Trophoblast cell (in vitro differentiated cells and primary cell): ENCODE results near the gene CRADD.

ENCODE experiments used
- DNase-seq, 2 donors: peaks; one replicate each; pipeline ENCODE4 v3.0.0-alpha.2; 2016
- H2AFZ ChIP-seq: 2 replicates; pipeline ENCODE4 v1.6.1; 2013; ENCODE audit warnings: low read length, moderate library complexity, mild to moderate bottlenecking; ENCODE audit not compliant: insufficient read depth, poor library complexity
- H2AK5ac ChIP-seq: 2 replicates; pipeline ENCODE4 v1.6.1; 2013; ENCODE audit warnings: mild to moderate bottlenecking, low read length
- H2BK120ac ChIP-seq: 2 replicates; pipeline ENCODE4 v1.6.1; 2013; ENCODE audit warnings: low read length, mild to moderate bottlenecking, moderate library complexity; ENCODE audit not compliant: insufficient read depth, poor library complexity
- H2BK12ac ChIP-seq: 2 replicates; pipeline ENCODE4 v1.6.1; 2013; ENCODE audit warnings: mild to moderate bottlenecking, low read length, moderate library complexity
- H2BK5ac ChIP-seq: 2 replicates; pipeline ENCODE4 v1.6.1; 2013; ENCODE audit warnings: low read length, low read depth, moderate library complexity, mild to moderate bottlenecking; ENCODE audit not compliant: poor library complexity
- H3K14ac ChIP-seq: 2 replicates; pipeline ENCODE4 v1.6.1; 2013; ENCODE audit warnings: mild to moderate bottlenecking, low read length
- H3K18ac ChIP-seq: 2 replicates; pipeline ENCODE4 v1.6.1; 2013; ENCODE audit warnings: mild to moderate bottlenecking, low read length
- H3K23ac ChIP-seq: 2 replicates; pipeline ENCODE4 v1.6.1; 2013; ENCODE audit warnings: low read length
- H3K27ac ChIP-seq: 2 replicates; pipeline ENCODE4 v1.5.1; 2013; ENCODE audit warnings: low read depth, mild to moderate bottlenecking, inconsistent platforms, low read length, moderate library complexity
- H3K27me3 ChIP-seq: 2 replicates; pipeline ENCODE4 v1.6.1; 2013; ENCODE audit warnings: inconsistent platforms, mild to moderate bottlenecking, low read length, moderate library complexity; ENCODE audit not compliant: insufficient read depth
- H3K36me3 ChIP-seq, 2 experiments: 1 replicate in 1 of 2; 2 replicates in 1 of 2; pipeline ENCODE4 v1.6.1; 2013; ENCODE audit warnings: low read length in 2 of 2, mild to moderate bottlenecking in 2 of 2, moderate library complexity in 1 of 2; ENCODE audit not compliant: insufficient read depth in 2 of 2, control insufficient read depth in 1 of 2
- H3K4ac ChIP-seq: 2 replicates; pipeline ENCODE4 v1.6.1; 2013; ENCODE audit warnings: low read depth, mild to moderate bottlenecking, low read length, moderate library complexity
- H3K4me1 ChIP-seq, 2 experiments: 1 replicate in 1 of 2; 2 replicates in 1 of 2; pipeline ENCODE4 v1.6.1; 2013; ENCODE audit warnings: low read length in 2 of 2, mild to moderate bottlenecking in 2 of 2, moderate library complexity in 1 of 2; ENCODE audit not compliant: insufficient read depth in 2 of 2, control insufficient read depth in 1 of 2
- H3K4me2 ChIP-seq: 2 replicates; pipeline ENCODE4 v1.6.1; 2013; ENCODE audit warnings: inconsistent platforms, mild to moderate bottlenecking, low read length, moderate library complexity
- H3K4me3 ChIP-seq: 2 replicates; pipeline ENCODE4 v1.5.1; 2013; ENCODE audit warnings: mild to moderate bottlenecking, low read depth, low read length, inconsistent platforms
- H3K79me1 ChIP-seq: one replicate; pipeline ENCODE4 v1.6.1; 2013; ENCODE audit warnings: low read length
- H3K79me2 ChIP-seq: 2 replicates; pipeline ENCODE4 v1.6.1; 2013; ENCODE audit warnings: low read length, mild to moderate bottlenecking; ENCODE audit not compliant: control insufficient read depth, insufficient read depth, poor library complexity
- H3K9ac ChIP-seq: 2 replicates; pipeline ENCODE4 v1.6.1; 2013; ENCODE audit warnings: mild to moderate bottlenecking, low read length
- H3K9me3 ChIP-seq: 2 replicates; pipeline ENCODE4 v1.6.1; 2013; ENCODE audit warnings: low read depth, mild to moderate bottlenecking, control low read depth, inconsistent platforms, low read length; ENCODE audit not compliant: insufficient read depth
- H4K12ac ChIP-seq: 2 replicates; pipeline ENCODE4 v1.6.1; 2013; ENCODE audit warnings: low read depth, mild to moderate bottlenecking, low read length, moderate library complexity
- H4K8ac ChIP-seq: 2 replicates; pipeline ENCODE4 v1.6.1; 2013; ENCODE audit warnings: low read depth, mild to moderate bottlenecking, low read length, moderate library complexity
- H4K91ac ChIP-seq: one replicate; pipeline ENCODE4 v1.6.1; 2013; ENCODE audit warnings: low read depth, mild to moderate bottlenecking, low read length, moderate library complexity
- WGBS: extraction: QIAGEN DNeasy Blood & Tissue Kit; methylation state at CpG from one replicate; pipeline ENCODE4 v1.1.7; 2013; ENCODE audit warnings: missing lambda C conversion rate; ENCODE audit not compliant: insufficient read length, insufficient coverage; ENCODE audit errors: extremely low coverage; 5-methylcytosine and 5-hydroxymethylcytosine counted together

The CRADD gene

GRCh38 chr12:93831374-93831773 lies 154.2 kb downstream of the CRADD start:
- Histone ChIP-seq H2AK5ac (no peak overlapping the region), H2BK12ac (no peak overlapping the region), H4K91ac (no peak overlapping the region), H3K9ac (no peak overlapping the region), H3K4me2 (no peak overlapping the region), H3K9me3 (no peaks in the 10 kb centered on the region), H3K4me1 (no peaks in the 10 kb centered on the region), H4K8ac (no peak overlapping the region), H3K79me2 (no peaks in the 10 kb centered on the region), H3K14ac (no peak overlapping the region), H3K27me3 (no peaks in the 10 kb centered on the region), H2BK120ac (no peak overlapping the region), H3K4ac (no peak overlapping the region), H3K18ac (no peak overlapping the region), H4K12ac (no peak overlapping the region), H3K4me3 (no peak overlapping the region), H3K23ac (no peak overlapping the region), H3K27ac (no peak overlapping the region), H2BK5ac (no peak overlapping the region), H3K79me1 (no peaks in the 10 kb centered on the region), H3K36me3 (no peaks in the 10 kb centered on the region), H2AFZ (no peak overlapping the region)
- no CpG with 5 or more reads among the region's 5 CpGs for WGBS
- DNase-seq, result no peak

- no peak overlapping the region for H4K91ac ChIP-seq
- H3K9me3 ChIP-seq, result no peaks in the 10 kb centered on the region
- no CpG with 5 or more reads among the region's 2 CpGs for WGBS
- H2AFZ ChIP-seq, result no peak overlapping the region
- no peaks in the 10 kb centered on the region for H3K79me1 ChIP-seq
- H4K12ac ChIP-seq, result no peak overlapping the region
- no peak overlapping the region for H3K18ac ChIP-seq
- no peak overlapping the region for H3K4me3 ChIP-seq
- no peak overlapping the region for H2BK120ac ChIP-seq
- no peaks in the 10 kb centered on the region for H3K27me3 ChIP-seq
- H2AK5ac ChIP-seq, result no peak overlapping the region
- no peak overlapping the region for H3K27ac ChIP-seq
- no peaks in the 10 kb centered on the region for H3K36me3 ChIP-seq
- DNase-seq, result no peak
- no peak overlapping the region for H3K23ac ChIP-seq
- no peak overlapping the region for H4K8ac ChIP-seq
- no peak overlapping the region for H2BK12ac ChIP-seq
- no peak overlapping the region for H3K9ac ChIP-seq
- H3K79me2 ChIP-seq, result no peaks in the 10 kb centered on the region
- peaks cover 4% of the 10 kb centered on the region in 2 experiments for H3K4me1 ChIP-seq
- no peak overlapping the region for H3K4me2 ChIP-seq
- no peak overlapping the region for H3K14ac ChIP-seq
- no peak overlapping the region for H2BK5ac ChIP-seq
- H3K4ac ChIP-seq, result no peak overlapping the region
These were observed 155.0 kb downstream of the CRADD start for GRCh38 chr12:93832131-93832530.

GRCh38 chr12:93833946-93834345 lies 156.8 kb downstream of the CRADD start:
- no peaks in the 10 kb centered on the region for H3K79me1 ChIP-seq
- H3K36me3 ChIP-seq, result no peaks in the 10 kb centered on the region
- H2AK5ac ChIP-seq, result no peak overlapping the region
- no peak overlapping the region for H2BK5ac ChIP-seq
- DNase-seq, result no peak
- H3K4me2 ChIP-seq, result no peak overlapping the region
- H3K9ac ChIP-seq, result no peak overlapping the region
- WGBS, result no CpG with 5 or more reads among the region's 6 CpGs
- peaks cover 4% of the 10 kb centered on the region in 2 experiments for H3K4me1 ChIP-seq
- no peak overlapping the region for H3K27ac ChIP-seq
- no peak overlapping the region for H4K12ac ChIP-seq
- no peak overlapping the region for H3K4me3 ChIP-seq
- no peak overlapping the region for H2BK120ac ChIP-seq
- H4K91ac ChIP-seq, result no peak overlapping the region
- H3K14ac ChIP-seq, result no peak overlapping the region
- no peak overlapping the region for H3K18ac ChIP-seq
- H3K4ac ChIP-seq, result no peak overlapping the region
- H3K9me3 ChIP-seq, result no peaks in the 10 kb centered on the region
- H3K79me2 ChIP-seq, result no peaks in the 10 kb centered on the region
- no peak overlapping the region for H2AFZ ChIP-seq
- no peak overlapping the region for H3K23ac ChIP-seq
- H4K8ac ChIP-seq, result no peak overlapping the region
- H3K27me3 ChIP-seq, result no peaks in the 10 kb centered on the region
- no peak overlapping the region for H2BK12ac ChIP-seq

GRCh38 chr12:93836620-93837260 lies 159.6 kb downstream of the CRADD start:
- no peaks in the 10 kb centered on the region for H3K27me3 ChIP-seq
- no peak overlapping the region for H2BK120ac ChIP-seq
- peaks cover 4% of the 10 kb centered on the region in 2 experiments for H3K4me1 ChIP-seq
- H3K27ac ChIP-seq, result no peak overlapping the region
- H3K9me3 ChIP-seq, result no peaks in the 10 kb centered on the region
- no peak overlapping the region for H2BK5ac ChIP-seq
- H3K14ac ChIP-seq, result no peak overlapping the region
- H3K4me3 ChIP-seq, result no peak overlapping the region
- no peak overlapping the region for H3K4ac ChIP-seq
- WGBS, result no CpG with 5 or more reads among the region's 7 CpGs
- H3K9ac ChIP-seq, result no peak overlapping the region
- no peak overlapping the region for H4K91ac ChIP-seq
- DNase-seq, result no peak
- no peak overlapping the region for H3K4me2 ChIP-seq
- H4K8ac ChIP-seq, result no peak overlapping the region
- no peak overlapping the region for H4K12ac ChIP-seq
- no peak overlapping the region for H2AFZ ChIP-seq
- H3K23ac ChIP-seq, result no peak overlapping the region
- no peak overlapping the region for H3K18ac ChIP-seq
- H2BK12ac ChIP-seq, result no peak overlapping the region
- no peaks in the 10 kb centered on the region for H3K79me2 ChIP-seq
- H2AK5ac ChIP-seq, result no peak overlapping the region
- H3K36me3 ChIP-seq, result no peaks in the 10 kb centered on the region
- H3K79me1 ChIP-seq, result no peaks in the 10 kb centered on the region
